Astrocyte (in vitro differentiated cells and primary cell): ENCODE results near the gene PRKCA. TPM values are rescaled to one million over a fixed set of nuclear protein-coding genes. Genes with fewer than 3 reads are reported as not detected.

Experiments used
- DNase-seq: peaks from one replicate; pipeline ENCODE4 v3.0.0-alpha.2; 2010; ENCODE audit warnings: low read depth
- FAIRE-seq: peaks from 2 replicates; lab custom pipeline; 2011; peaks lifted over from hg19 to GRCh38; lab: Jason Lieb, UNC
- H2AFZ ChIP-seq: 2 replicates; pipeline ENCODE4 v1.6.0; 2012; ENCODE audit warnings: low read depth, low read length, inconsistent platforms
- H3K27ac ChIP-seq: 2 replicates; pipeline ENCODE4 v1.5.1; 2011; ENCODE audit warnings: low read depth, low read length, inconsistent platforms
- H3K27me3 ChIP-seq: 2 replicates; pipeline ENCODE4 v1.6.0; 2011; ENCODE audit warnings: low read length, inconsistent platforms; ENCODE audit not compliant: insufficient read depth
- H3K36me3 ChIP-seq: 2 replicates; pipeline ENCODE4 v1.5.1; 2011; ENCODE audit warnings: low read length, inconsistent platforms; ENCODE audit not compliant: insufficient read depth
- H3K4me1 ChIP-seq: 2 replicates; pipeline ENCODE4 v1.5.1; 2011; ENCODE audit warnings: low read length, inconsistent platforms; ENCODE audit not compliant: insufficient read depth
- H3K4me2 ChIP-seq: 2 replicates; pipeline ENCODE4 v1.6.0; 2012; ENCODE audit warnings: low read length, inconsistent platforms
- H3K4me3 ChIP-seq: 2 replicates; pipeline ENCODE4 v1.5.1; 2011; ENCODE audit warnings: low read depth, mild to moderate bottlenecking, low read length, inconsistent platforms; ENCODE audit not compliant: insufficient read depth
- H3K79me2 ChIP-seq: 2 replicates; pipeline ENCODE4 v1.6.0; 2012; ENCODE audit warnings: mild to moderate bottlenecking, low read length, inconsistent platforms; ENCODE audit not compliant: insufficient read depth
- H3K9ac ChIP-seq: 2 replicates; pipeline ENCODE4 v1.6.0; 2012; ENCODE audit warnings: mild to moderate bottlenecking, low read length, inconsistent platforms
- H3K9me3 ChIP-seq: 2 replicates; pipeline ENCODE4 v1.5.1; 2012; ENCODE audit warnings: low read depth, mild to moderate bottlenecking, low read length, inconsistent platforms; ENCODE audit not compliant: insufficient read depth
- H4K20me1 ChIP-seq: 2 replicates; pipeline ENCODE4 v1.6.0; 2012; ENCODE audit warnings: low read length, inconsistent platforms; ENCODE audit not compliant: insufficient read depth
- H3K27ac Mint-ChIP-seq: one replicate; pipeline ENCODE4 v1.8.0; 2021; ENCODE audit warnings: mild to moderate bottlenecking, mixed read lengths; ENCODE audit not compliant: unreplicated experiment
- H3K27me3 Mint-ChIP-seq: one replicate; pipeline ENCODE4 v1.8.0; 2021; ENCODE audit warnings: low read depth, mixed read lengths; ENCODE audit not compliant: unreplicated experiment
- H3K36me3 Mint-ChIP-seq: one replicate; pipeline ENCODE4 v1.8.0; 2021; ENCODE audit warnings: low read depth, mixed read lengths; ENCODE audit not compliant: unreplicated experiment
- H3K4me1 Mint-ChIP-seq: one replicate; pipeline ENCODE4 v1.8.0; 2021; ENCODE audit warnings: low read depth, mixed read lengths; ENCODE audit not compliant: unreplicated experiment
- H3K4me3 Mint-ChIP-seq: one replicate; pipeline ENCODE4 v1.8.0; 2021; ENCODE audit warnings: mild to moderate bottlenecking, moderate library complexity, mixed read lengths; ENCODE audit not compliant: unreplicated experiment
- H3K9me3 Mint-ChIP-seq: one replicate; pipeline ENCODE4 v1.8.0; 2021; ENCODE audit warnings: mild to moderate bottlenecking, mixed read lengths; ENCODE audit not compliant: unreplicated experiment
- EZH2 ChIP-seq: IDR thresholded peaks from 2 replicates; pipeline ENCODE4 v1.6.1; 2012; ENCODE audit warnings: mild to moderate bottlenecking, low read length, inconsistent platforms; ENCODE audit not compliant: insufficient read depth
- total RNA-seq: library from RNA; stranded (reverse); gene quantifications from 2 replicates; pipeline ENCODE4 v1.2.1, GENCODE V29; 2021
- TF ChIP-seq, protein P1 (sequence below): IDR thresholded peaks from 2 replicates; pipeline ENCODE4 v1.5.1; 2011; ENCODE audit warnings: low read depth, mild to moderate bottlenecking, inconsistent platforms, low read length, moderate library complexity; ENCODE audit not compliant: insufficient read depth

PRKCA gene
- total RNA-seq, 1 donor from 2014 or later: 49.9 TPM

DNA sequence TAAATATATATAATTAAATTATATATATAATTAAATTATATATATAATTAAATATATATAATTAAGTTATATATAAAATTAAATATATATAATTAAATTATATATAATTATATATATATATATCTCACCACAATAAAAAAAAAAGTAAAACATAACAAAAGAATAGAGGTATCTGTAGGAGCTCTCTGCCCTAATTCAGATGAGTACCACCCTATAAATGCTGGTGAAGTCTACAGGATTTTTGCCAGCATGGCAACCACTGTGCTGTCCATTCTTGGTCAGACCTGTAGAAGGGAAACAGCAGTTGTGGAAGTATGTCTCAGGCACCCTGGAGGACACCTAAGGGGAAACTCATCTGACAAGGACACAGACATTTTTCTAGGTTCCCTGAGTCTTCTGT is 259.7 kb downstream of the PRKCA start:
- Histone ChIP-seq H3K4me2 (no peak overlapping the region), H3K27me3 (no peaks in the 10 kb centered on the region), H2AFZ (no peak overlapping the region), H3K4me1 (peaks cover 11% of the 10 kb centered on the region), H4K20me1 (no peaks in the 10 kb centered on the region), H3K79me2 (peaks cover 3% of the 10 kb centered on the region), H3K36me3 (no peaks in the 10 kb centered on the region), H3K9ac (no peak overlapping the region), H3K27ac (no peak overlapping the region), H3K9me3 (no peaks in the 10 kb centered on the region), H3K4me3 (no peak overlapping the region)
- TF ChIP-seq, protein P1, sequence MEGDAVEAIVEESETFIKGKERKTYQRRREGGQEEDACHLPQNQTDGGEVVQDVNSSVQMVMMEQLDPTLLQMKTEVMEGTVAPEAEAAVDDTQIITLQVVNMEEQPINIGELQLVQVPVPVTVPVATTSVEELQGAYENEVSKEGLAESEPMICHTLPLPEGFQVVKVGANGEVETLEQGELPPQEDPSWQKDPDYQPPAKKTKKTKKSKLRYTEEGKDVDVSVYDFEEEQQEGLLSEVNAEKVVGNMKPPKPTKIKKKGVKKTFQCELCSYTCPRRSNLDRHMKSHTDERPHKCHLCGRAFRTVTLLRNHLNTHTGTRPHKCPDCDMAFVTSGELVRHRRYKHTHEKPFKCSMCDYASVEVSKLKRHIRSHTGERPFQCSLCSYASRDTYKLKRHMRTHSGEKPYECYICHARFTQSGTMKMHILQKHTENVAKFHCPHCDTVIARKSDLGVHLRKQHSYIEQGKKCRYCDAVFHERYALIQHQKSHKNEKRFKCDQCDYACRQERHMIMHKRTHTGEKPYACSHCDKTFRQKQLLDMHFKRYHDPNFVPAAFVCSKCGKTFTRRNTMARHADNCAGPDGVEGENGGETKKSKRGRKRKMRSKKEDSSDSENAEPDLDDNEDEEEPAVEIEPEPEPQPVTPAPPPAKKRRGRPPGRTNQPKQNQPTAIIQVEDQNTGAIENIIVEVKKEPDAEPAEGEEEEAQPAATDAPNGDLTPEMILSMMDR: no peak
- no peak for TF ChIP-seq EZH2
- no peak overlapping the region for H3K4me3 Mint-ChIP-seq
- peaks cover 7% of the 10 kb centered on the region for H3K4me1 Mint-ChIP-seq
- H3K36me3 Mint-ChIP-seq: peaks cover 9% of the 10 kb centered on the region
- no peak for FAIRE-seq
- H3K27ac Mint-ChIP-seq: no peak overlapping the region
- H3K9me3 Mint-ChIP-seq: peaks cover 7% of the 10 kb centered on the region
- no peak for DNase-seq
- H3K27me3 Mint-ChIP-seq: no peaks in the 10 kb centered on the region

DNA sequence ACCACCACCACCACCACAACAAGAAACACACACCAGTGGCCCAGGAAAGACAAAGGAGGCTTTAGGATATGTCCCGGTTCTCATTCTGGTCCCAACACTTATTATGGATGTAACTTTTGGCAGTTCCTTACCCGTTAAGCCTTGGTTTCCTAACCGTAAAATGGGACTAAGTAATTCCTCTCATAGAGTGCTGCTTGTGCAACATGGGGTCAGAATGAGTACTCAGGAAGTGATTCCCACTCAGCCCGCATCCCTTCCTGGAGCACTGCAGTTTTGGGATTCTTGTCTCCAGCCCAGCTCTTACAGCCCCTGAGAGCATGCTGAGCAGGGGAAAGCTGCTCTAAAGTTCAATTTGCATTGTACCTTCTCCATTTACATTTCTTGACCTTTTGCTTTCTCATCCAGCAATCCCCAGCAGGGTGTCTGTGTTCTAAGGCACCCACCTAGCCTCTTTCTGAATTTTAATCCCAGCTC is 262.6 kb downstream of the PRKCA start:
- H3K9me3 ChIP-seq: no peaks in the 10 kb centered on the region
- H3K79me2 ChIP-seq: no peaks in the 10 kb centered on the region
- Mint-ChIP-seq H3K9me3 (peaks cover 4% of the 10 kb centered on the region), H3K27me3 (no peaks in the 10 kb centered on the region), H3K4me3 (no peak overlapping the region), H3K36me3 (peaks cover 5% of the 10 kb centered on the region), H3K4me1 (peaks cover 12% of the 10 kb centered on the region), H3K27ac (no peak overlapping the region)
- no peak overlapping the region for H2AFZ ChIP-seq
- H3K4me2 ChIP-seq: peak overlapping the region; percentile 28
- no peak overlapping the region for H3K4me3 ChIP-seq
- H4K20me1 ChIP-seq: no peaks in the 10 kb centered on the region
- no peak for FAIRE-seq
- no peaks in the 10 kb centered on the region for H3K36me3 ChIP-seq
- H3K9ac ChIP-seq: no peak overlapping the region
- H3K4me1 ChIP-seq: peaks cover 16% of the 10 kb centered on the region
- TF ChIP-seq EZH2: no peak
- TF ChIP-seq, protein P1: no peak
- peak; percentile 73 for DNase-seq
- no peaks in the 10 kb centered on the region for H3K27me3 ChIP-seq
- H3K27ac ChIP-seq: no peak overlapping the region

DNA sequence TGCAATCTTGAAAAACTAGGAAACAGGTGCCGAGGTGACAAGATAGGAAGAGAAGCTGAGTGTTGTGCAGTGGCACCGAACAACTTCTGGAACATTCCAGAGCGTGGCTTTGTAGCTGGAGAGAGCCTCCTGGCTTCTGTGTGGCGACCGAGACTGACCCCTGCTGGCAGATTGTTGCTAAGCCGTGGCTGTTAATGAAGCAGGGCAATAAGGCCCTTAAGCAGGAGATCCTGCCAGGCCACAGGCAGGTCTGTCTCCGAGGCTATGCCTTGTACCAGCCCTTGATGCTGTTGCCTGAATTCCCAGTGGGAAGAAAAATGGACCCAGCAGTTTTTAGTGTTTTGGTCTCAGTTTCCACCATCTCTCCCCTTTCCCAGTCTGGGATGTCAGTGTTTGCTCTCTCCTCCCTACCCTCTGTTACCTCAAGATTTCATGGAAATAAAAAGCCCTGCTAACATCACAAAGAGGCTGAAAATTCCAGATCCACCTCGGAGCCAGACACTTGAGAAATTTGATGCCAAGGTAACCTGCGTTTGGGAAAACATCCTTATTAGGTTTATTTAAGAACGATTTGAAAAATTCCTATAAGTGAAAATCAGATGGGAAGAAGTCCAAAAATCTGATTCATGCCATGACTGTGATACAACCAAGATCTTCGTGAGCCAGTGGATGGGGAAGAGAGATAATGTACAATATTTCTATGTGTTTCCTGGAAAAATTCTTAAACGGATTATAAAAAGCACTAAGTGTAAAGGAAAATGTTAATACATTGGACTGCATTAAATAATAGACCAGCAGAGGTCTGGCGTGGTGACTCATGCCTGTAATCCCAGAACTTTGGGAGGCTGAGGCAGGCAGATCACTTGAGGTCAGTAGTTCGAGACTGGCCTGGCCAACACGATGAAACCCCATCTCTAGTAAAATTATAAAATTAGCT is 265.1 kb downstream of the PRKCA start:
- Histone ChIP-seq H3K27ac (peak overlapping the region; percentile 87), H4K20me1 (no peaks in the 10 kb centered on the region), H3K4me1 (peaks cover 16% of the 10 kb centered on the region), H3K9ac (peak overlapping the region; percentile 69), H3K9me3 (no peaks in the 10 kb centered on the region), H2AFZ (peak overlapping the region; percentile 3), H3K4me2 (peak overlapping the region; percentile 57), H3K79me2 (peaks cover 2% of the 10 kb centered on the region), H3K36me3 (no peaks in the 10 kb centered on the region), H3K27me3 (no peaks in the 10 kb centered on the region), H3K4me3 (no peak overlapping the region)
- Mint-ChIP-seq H3K27ac (no peak overlapping the region), H3K4me1 (peaks cover 12% of the 10 kb centered on the region), H3K4me3 (no peak overlapping the region), H3K27me3 (no peaks in the 10 kb centered on the region), H3K9me3 (no peaks in the 10 kb centered on the region), H3K36me3 (no peaks in the 10 kb centered on the region)
- peak; percentile 93 for DNase-seq
- TF ChIP-seq, protein P1: peak; percentile 88
- no peak for TF ChIP-seq EZH2
- peak; percentile 47 for FAIRE-seq
